Small intestine (tissue), 4 donors: ENCODE results near the gene PLK5. TPM values are rescaled to one million over a fixed set of nuclear protein-coding genes. Genes with fewer than 3 reads are reported as not detected.

Experiments
- polyA plus RNA-seq, 4 donors: library from polyadenylated mRNA; stranded (reverse) in 3 of 4; unstranded in 1 of 4; fragments of 200-250 nt in 3 of 4; fragments of 120-200 nt in 1 of 4; gene quantifications; one replicate each; pipeline versions ENCODE4 v1.2.1 to v1.2.3, GENCODE V29; 2013
- donor health status: healthy with polysubstance abuse.
- donor health status: Bipolar disorder and iron deficiency.
- donor health status: healthy.

PLK5 gene
- polyA plus RNA-seq, 4 donors: 0.15 to 0.25 TPM; not detected in 2

Other genes starting within 250 kb of the PLK5 start
- 100 to 1,000 TPM in 1 of 4 donors, 10 to 100 TPM in 3; 40.0 to 118 (median 82.3) TPM for gene FAM174C, start 248.5 kb upstream of the PLK5 start, polyA plus RNA-seq
- gene EFNA2, start 238.2 kb upstream of the PLK5 start, polyA plus RNA-seq: 10 to 100 TPM; 17.7 to 31.3 (median 27.6) TPM
- gene NDUFS7, start 140.2 kb upstream of the PLK5 start, polyA plus RNA-seq: 100 to 1,000 TPM in 3 of 4 donors, 10 to 100 TPM in 1; 82.0 to 350 (median 248) TPM
- 10 to 100 TPM in 1 of 4 donors, 1 to 10 TPM in 3; 1.1 to 25.7 (median 4.3) TPM for gene GAMT, start 122.5 kb upstream of the PLK5 start, polyA plus RNA-seq
- gene DAZAP1, start 116.5 kb upstream of the PLK5 start, polyA plus RNA-seq: 100 to 1,000 TPM in 1 of 4 donors, 10 to 100 TPM in 3; 60.2 to 124 (median 80.5) TPM
- gene RPS15, start 85.7 kb upstream of the PLK5 start, polyA plus RNA-seq: 1,000 to 10,000 TPM; 1,394 to 3,547 (median 2,919) TPM
- 1 to 10 TPM in 1 of 4 donors, under 1 TPM in 2, not detected in 1; 0.58 to 2.1 (median 0.81) TPM for gene APC2, start 74.0 kb upstream of the PLK5 start, polyA plus RNA-seq
- gene C19orf25, start 44.9 kb upstream of the PLK5 start, polyA plus RNA-seq: 10 to 100 TPM; 32.0 to 62.1 (median 52.8) TPM
- 10 to 100 TPM in 2 of 4 donors, 1 to 10 TPM in 2; 4.5 to 13.0 (median 8.8) TPM for gene PCSK4, start 33.7 kb upstream of the PLK5 start, polyA plus RNA-seq
- 100 to 1,000 TPM; 167 to 363 (median 244) TPM for gene REEP6, start 32.9 kb upstream of the PLK5 start, polyA plus RNA-seq
- gene ADAMTSL5, start 11.1 kb upstream of the PLK5 start, polyA plus RNA-seq: 10 to 100 TPM in 3 of 4 donors, 1 to 10 TPM in 1; 6.4 to 24.8 (median 18.6) TPM
- 10 to 100 TPM in 2 of 4 donors, 1 to 10 TPM in 2; 4.1 to 14.8 (median 8.7) TPM for gene MEX3D, start 44.2 kb downstream of the PLK5 start, polyA plus RNA-seq
- gene MBD3, start 68.8 kb downstream of the PLK5 start, polyA plus RNA-seq: 100 to 1,000 TPM in 1 of 4 donors, 10 to 100 TPM in 3; 48.3 to 112 (median 69.9) TPM
- 100 to 1,000 TPM; 115 to 283 (median 212) TPM for gene UQCR11, start 81.4 kb downstream of the PLK5 start, polyA plus RNA-seq
- gene TCF3, start 128.5 kb downstream of the PLK5 start, polyA plus RNA-seq: 10 to 100 TPM; 43.2 to 68.9 (median 52.7) TPM
- gene ONECUT3, start 229.4 kb downstream of the PLK5 start, polyA plus RNA-seq: under 1 TPM; under 0.01 to 0.46 (median 0.15) TPM